Measurements from ENCODE around the gene ZBTB24. TPM values are rescaled to one million over a fixed set of nuclear protein-coding genes. Genes with fewer than 3 reads are reported as not detected.

ZBTB24 gene
- total RNA-seq, 1 experiment from 2014 or later = 11.5 TPM

DNA sequence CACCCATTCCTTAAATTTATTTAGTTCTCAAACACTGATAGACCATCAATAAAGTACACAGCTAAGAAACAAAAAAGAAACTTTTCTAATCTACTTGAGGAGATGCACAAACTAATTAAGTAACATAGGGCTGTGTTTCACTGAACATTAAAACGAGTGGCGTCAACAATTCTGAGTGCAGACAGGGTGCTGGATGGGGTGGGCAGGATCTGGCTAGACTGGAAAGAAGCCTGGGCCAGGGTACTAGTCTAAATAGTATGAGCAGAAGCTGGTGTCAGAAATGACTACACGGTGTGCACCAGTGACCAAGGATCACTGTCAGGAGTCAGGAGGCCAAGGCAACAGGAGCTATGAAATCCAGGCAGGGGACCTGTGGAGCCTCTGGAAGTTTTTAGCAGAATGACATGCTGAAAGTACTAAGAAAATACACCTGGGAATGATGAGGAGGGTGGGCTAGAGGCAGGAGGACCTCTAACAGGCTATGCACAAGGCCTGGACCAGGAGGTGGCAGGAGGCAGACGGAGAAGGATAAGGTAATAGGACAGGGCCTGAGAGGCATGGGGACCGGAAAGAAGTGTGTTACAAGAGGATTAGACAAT, 13.3 kb downstream of the ZBTB24 start:
- CTCF ChIA-PET = no interaction called here
- peaks cover 56% of the 10 kb centered on the region for H3K36me3 Mint-ChIP-seq (ENCODE audit: insufficient read depth, unreplicated experiment)

DNA sequence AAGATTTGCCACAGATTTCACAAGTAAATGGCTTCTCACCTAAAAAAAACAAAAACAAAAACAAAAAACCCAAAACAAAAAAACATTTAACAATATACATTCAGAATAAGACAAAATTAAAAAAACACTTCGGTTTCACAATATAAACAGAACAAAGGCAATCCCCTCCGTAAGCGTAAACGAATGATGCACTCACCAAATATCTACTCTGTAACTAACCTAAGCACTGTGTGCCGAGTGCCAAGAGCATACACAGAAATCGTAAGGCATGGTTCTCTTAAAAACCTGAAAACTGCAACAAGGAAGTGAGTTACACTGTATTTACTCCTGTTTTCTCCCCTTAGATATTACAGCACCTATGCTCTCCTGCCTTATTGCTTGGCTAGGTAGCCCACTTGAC, 15.3 kb downstream of the ZBTB24 start:
- intact Hi-C loops (cut with micrococcal nuclease; ENCODE audit: unreplicated experiment) = no loop called here
- BruUV-seq (replicated peaks) = no TSS peak
- no peak overlapping the region for H3K27ac Mint-ChIP-seq (ENCODE audit: unreplicated experiment)
- DNase-seq = no peak
- TF ChIP-seq, protein P1, sequence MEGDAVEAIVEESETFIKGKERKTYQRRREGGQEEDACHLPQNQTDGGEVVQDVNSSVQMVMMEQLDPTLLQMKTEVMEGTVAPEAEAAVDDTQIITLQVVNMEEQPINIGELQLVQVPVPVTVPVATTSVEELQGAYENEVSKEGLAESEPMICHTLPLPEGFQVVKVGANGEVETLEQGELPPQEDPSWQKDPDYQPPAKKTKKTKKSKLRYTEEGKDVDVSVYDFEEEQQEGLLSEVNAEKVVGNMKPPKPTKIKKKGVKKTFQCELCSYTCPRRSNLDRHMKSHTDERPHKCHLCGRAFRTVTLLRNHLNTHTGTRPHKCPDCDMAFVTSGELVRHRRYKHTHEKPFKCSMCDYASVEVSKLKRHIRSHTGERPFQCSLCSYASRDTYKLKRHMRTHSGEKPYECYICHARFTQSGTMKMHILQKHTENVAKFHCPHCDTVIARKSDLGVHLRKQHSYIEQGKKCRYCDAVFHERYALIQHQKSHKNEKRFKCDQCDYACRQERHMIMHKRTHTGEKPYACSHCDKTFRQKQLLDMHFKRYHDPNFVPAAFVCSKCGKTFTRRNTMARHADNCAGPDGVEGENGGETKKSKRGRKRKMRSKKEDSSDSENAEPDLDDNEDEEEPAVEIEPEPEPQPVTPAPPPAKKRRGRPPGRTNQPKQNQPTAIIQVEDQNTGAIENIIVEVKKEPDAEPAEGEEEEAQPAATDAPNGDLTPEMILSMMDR (IDR thresholded peaks at IDR 0.05; ENCODE audit: unreplicated experiment) = no peak
- no peak overlapping the region for H3K4me3 Mint-ChIP-seq (ENCODE audit: low read depth, unreplicated experiment)
- CTCF ChIA-PET = no interaction called here
- peaks cover 42% of the 10 kb centered on the region for H3K36me3 Mint-ChIP-seq (ENCODE audit: insufficient read depth, unreplicated experiment)
- no peaks in the 10 kb centered on the region for H3K27me3 Mint-ChIP-seq (ENCODE audit: unreplicated experiment)
- H3K9me3 Mint-ChIP-seq (ENCODE audit: low read depth, unreplicated experiment) = no peaks in the 10 kb centered on the region
- H3K4me1 Mint-ChIP-seq (ENCODE audit: low read depth, unreplicated experiment) = peaks cover 8% of the 10 kb centered on the region

More for the DNA sequence above, 13.3 kb downstream of the ZBTB24 start:
- BruUV-seq (replicated peaks) = no TSS peak
- Mint-ChIP-seq H3K4me1 (ENCODE audit: low read depth, unreplicated experiment) (peaks cover 8% of the 10 kb centered on the region), H3K4me3 (ENCODE audit: low read depth, unreplicated experiment) (no peak overlapping the region), H3K9me3 (ENCODE audit: low read depth, unreplicated experiment) (no peaks in the 10 kb centered on the region), H3K27ac (ENCODE audit: unreplicated experiment) (no peak overlapping the region), H3K27me3 (ENCODE audit: unreplicated experiment) (no peaks in the 10 kb centered on the region)
- TF ChIP-seq, protein P1 (IDR thresholded peaks at IDR 0.05; ENCODE audit: unreplicated experiment) = no peak
- no peak for DNase-seq
- intact Hi-C loops (cut with micrococcal nuclease; ENCODE audit: unreplicated experiment) = no loop called here

DNA sequence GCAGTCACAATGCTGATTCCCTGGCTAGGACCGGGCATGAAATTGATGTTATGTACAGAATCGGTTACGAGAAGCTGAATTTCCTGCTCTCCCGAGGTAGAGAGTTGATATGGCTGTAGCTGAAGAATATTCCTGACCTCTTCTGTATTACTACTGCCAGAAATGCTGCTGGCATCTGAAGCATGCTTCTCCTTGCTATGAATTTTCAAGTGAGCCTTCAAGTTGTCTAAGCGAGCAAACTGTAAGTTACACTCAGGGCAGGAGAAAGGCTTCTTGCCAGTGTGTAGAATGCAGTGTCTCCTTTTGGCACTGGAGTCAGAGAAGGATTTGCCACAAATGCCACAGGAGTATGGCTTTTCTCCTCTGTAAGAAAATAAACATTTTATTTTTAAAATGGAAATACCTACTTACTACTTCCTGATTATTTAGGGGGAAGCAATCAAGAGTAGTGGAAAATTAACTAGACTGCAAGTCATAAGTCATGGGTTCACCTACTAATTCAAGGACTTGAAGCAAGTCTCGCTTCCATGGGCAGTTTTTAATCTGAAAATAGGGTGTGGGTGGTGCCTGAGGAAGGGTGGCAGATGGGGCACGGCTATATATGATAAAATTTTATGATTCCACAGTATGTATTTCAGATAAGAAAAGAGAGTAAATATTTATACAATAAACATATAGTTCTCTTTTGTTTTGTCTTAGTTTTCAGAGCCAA, 16.7 kb downstream of the ZBTB24 start:
- DNase-seq = no peak
- no peak overlapping the region for H3K27ac Mint-ChIP-seq (ENCODE audit: unreplicated experiment)
- TF ChIP-seq, protein P1 (IDR thresholded peaks at IDR 0.05; ENCODE audit: unreplicated experiment) = no peak
- H3K36me3 Mint-ChIP-seq (ENCODE audit: insufficient read depth, unreplicated experiment) = peaks cover 45% of the 10 kb centered on the region
- no TSS peak for BruUV-seq (replicated peaks)
- no peaks in the 10 kb centered on the region for H3K27me3 Mint-ChIP-seq (ENCODE audit: unreplicated experiment)
- intact Hi-C loops (cut with micrococcal nuclease; ENCODE audit: unreplicated experiment) = no loop called here
- H3K4me1 Mint-ChIP-seq (ENCODE audit: low read depth, unreplicated experiment) = peaks cover 8% of the 10 kb centered on the region
- H3K4me3 Mint-ChIP-seq (ENCODE audit: low read depth, unreplicated experiment) = no peak overlapping the region
- CTCF ChIA-PET = no interaction called here
- no peaks in the 10 kb centered on the region for H3K9me3 Mint-ChIP-seq (ENCODE audit: low read depth, unreplicated experiment)

DNA sequence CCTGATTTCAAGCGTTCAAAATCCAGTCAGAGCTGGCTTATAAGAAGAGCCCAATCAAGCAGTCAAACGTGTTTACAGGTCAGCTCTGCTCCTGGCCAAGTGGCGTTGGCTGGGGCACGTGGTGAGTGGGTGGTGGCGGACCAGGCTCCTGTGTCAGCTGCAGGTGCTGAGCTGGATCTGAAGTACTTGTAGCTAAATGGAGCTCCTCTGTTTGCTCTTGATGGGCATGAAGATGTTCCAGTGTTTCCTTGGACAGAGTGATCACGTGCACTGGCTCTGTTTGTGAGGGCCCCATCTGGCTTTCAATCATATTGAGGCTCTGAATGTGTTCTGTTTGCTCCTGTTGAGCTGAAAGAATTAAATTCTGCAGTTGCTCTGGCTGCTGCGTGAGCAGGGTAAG, 17.2 kb downstream of the ZBTB24 start:
- intact Hi-C loops (cut with micrococcal nuclease; ENCODE audit: unreplicated experiment) = no loop called here
- no peak for DNase-seq
- no peaks in the 10 kb centered on the region for H3K9me3 Mint-ChIP-seq (ENCODE audit: low read depth, unreplicated experiment)
- peaks cover 8% of the 10 kb centered on the region for H3K4me1 Mint-ChIP-seq (ENCODE audit: low read depth, unreplicated experiment)
- TF ChIP-seq, protein P1 (IDR thresholded peaks at IDR 0.05; ENCODE audit: unreplicated experiment) = no peak
- H3K4me3 Mint-ChIP-seq (ENCODE audit: low read depth, unreplicated experiment) = no peak overlapping the region
- H3K27me3 Mint-ChIP-seq (ENCODE audit: unreplicated experiment) = no peaks in the 10 kb centered on the region
- CTCF ChIA-PET = no interaction called here
- BruUV-seq (replicated peaks) = no TSS peak
- H3K27ac Mint-ChIP-seq (ENCODE audit: unreplicated experiment) = no peak overlapping the region
- H3K36me3 Mint-ChIP-seq (ENCODE audit: insufficient read depth, unreplicated experiment) = peaks cover 45% of the 10 kb centered on the region

All from Calu3 (cell line).